IPS-18a (cell line): ENCODE results near the gene GSN.

Experiments used
- H3K27ac ChIP-seq: one replicate; pipeline ENCODE4 v1.5.1; 2013; ENCODE audit warnings: low read length
- H3K27me3 ChIP-seq: one replicate; pipeline ENCODE4 v1.6.1; 2013; ENCODE audit warnings: mild to moderate bottlenecking, low read length; ENCODE audit not compliant: control insufficient read depth, insufficient read depth
- H3K36me3 ChIP-seq: one replicate; pipeline ENCODE4 v1.6.1; 2013; ENCODE audit warnings: low read depth, low read length; ENCODE audit not compliant: control insufficient read depth
- H3K4me1 ChIP-seq: one replicate; pipeline ENCODE4 v1.6.1; 2013; ENCODE audit warnings: low read depth, low read length; ENCODE audit not compliant: control insufficient read depth
- H3K4me3 ChIP-seq: one replicate; pipeline ENCODE4 v1.5.1; 2013; ENCODE audit warnings: low read length
- H3K9ac ChIP-seq: one replicate; pipeline ENCODE4 v1.6.1; 2013; ENCODE audit warnings: mild to moderate bottlenecking, low read length, moderate library complexity
- H3K9me3 ChIP-seq: one replicate; pipeline ENCODE4 v1.6.1; 2013; ENCODE audit warnings: low read depth, low read length; ENCODE audit not compliant: control insufficient read depth

Gene GSN

GRCh38 chr9:121266906-121267650 lies 884 bp upstream of the GSN start:
- Histone ChIP-seq H3K27me3 (peaks cover 37% of the 10 kb centered on the region), H3K9ac (no peak overlapping the region), H3K36me3 (no peaks in the 10 kb centered on the region), H3K9me3 (no peaks in the 10 kb centered on the region), H3K27ac (no peak overlapping the region), H3K4me3 (peak overlapping the region; percentile 71), H3K4me1 (peaks cover 29% of the 10 kb centered on the region)

- no peaks in the 10 kb centered on the region for H3K36me3 ChIP-seq
- peak overlapping the region; percentile 48 for H3K9ac ChIP-seq
- no peak overlapping the region for H3K27ac ChIP-seq
- peaks cover 29% of the 10 kb centered on the region for H3K4me1 ChIP-seq
- no peaks in the 10 kb centered on the region for H3K9me3 ChIP-seq
- peak overlapping the region; percentile 71 for H3K4me3 ChIP-seq
- peaks cover 37% of the 10 kb centered on the region for H3K27me3 ChIP-seq
These were observed 562 bp downstream of the GSN start for GRCh38 chr9:121268598-121268850.

- peaks cover 29% of the 10 kb centered on the region for H3K4me1 ChIP-seq
- H3K9me3 ChIP-seq: no peaks in the 10 kb centered on the region
- peak overlapping the region; percentile 48 for H3K9ac ChIP-seq
- no peaks in the 10 kb centered on the region for H3K36me3 ChIP-seq
- H3K4me3 ChIP-seq: peak overlapping the region; percentile 71
- H3K27ac ChIP-seq: no peak overlapping the region
- peaks cover 37% of the 10 kb centered on the region for H3K27me3 ChIP-seq
These were observed 1.1 kb downstream of the GSN start for GRCh38 chr9:121268851-121269641.

- peaks cover 29% of the 10 kb centered on the region for H3K4me1 ChIP-seq
- peak overlapping the region; percentile 13 for H3K9ac ChIP-seq
- H3K36me3 ChIP-seq: no peaks in the 10 kb centered on the region
- peaks cover 37% of the 10 kb centered on the region for H3K27me3 ChIP-seq
- no peaks in the 10 kb centered on the region for H3K9me3 ChIP-seq
- H3K4me3 ChIP-seq: peak overlapping the region; percentile 71
- H3K27ac ChIP-seq: no peak overlapping the region
These were observed 1.8 kb downstream of the GSN start for GRCh38 chr9:121269642-121270254.

- H3K27me3 ChIP-seq: peaks cover 24% of the 10 kb centered on the region
- peaks cover 29% of the 10 kb centered on the region for H3K4me1 ChIP-seq
- H3K27ac ChIP-seq: no peak overlapping the region
- H3K9me3 ChIP-seq: no peaks in the 10 kb centered on the region
- no peak overlapping the region for H3K9ac ChIP-seq
- H3K36me3 ChIP-seq: no peaks in the 10 kb centered on the region
- no peak overlapping the region for H3K4me3 ChIP-seq
These were observed 3.7 kb downstream of the GSN start for GRCh38 chr9:121271368-121272341.

GRCh38 chr9:121272401-121272948 lies 4.5 kb downstream of the GSN start:
- no peak overlapping the region for H3K4me3 ChIP-seq
- H3K27ac ChIP-seq: no peak overlapping the region
- peaks cover 22% of the 10 kb centered on the region for H3K4me1 ChIP-seq
- H3K27me3 ChIP-seq: peaks cover 16% of the 10 kb centered on the region
- no peak overlapping the region for H3K9ac ChIP-seq
- H3K36me3 ChIP-seq: no peaks in the 10 kb centered on the region
- H3K9me3 ChIP-seq: no peaks in the 10 kb centered on the region

- Histone ChIP-seq H3K4me3 (no peak overlapping the region), H3K27me3 (peaks cover 15% of the 10 kb centered on the region), H3K27ac (no peak overlapping the region), H3K4me1 (peaks cover 21% of the 10 kb centered on the region), H3K9me3 (no peaks in the 10 kb centered on the region), H3K36me3 (no peaks in the 10 kb centered on the region), H3K9ac (no peak overlapping the region)
These were observed 5.3 kb downstream of the GSN start for GRCh38 chr9:121273064-121273775.

GRCh38 chr9:121274851-121275250 lies 6.9 kb downstream of the GSN start:
- Histone ChIP-seq H3K9ac (no peak overlapping the region), H3K9me3 (no peaks in the 10 kb centered on the region), H3K27ac (no peak overlapping the region), H3K36me3 (no peaks in the 10 kb centered on the region), H3K4me1 (peaks cover 10% of the 10 kb centered on the region), H3K27me3 (peaks cover 11% of the 10 kb centered on the region), H3K4me3 (no peak overlapping the region)

GRCh38 chr9:121275781-121276658 lies 8.1 kb downstream of the GSN start:
- Histone ChIP-seq H3K36me3 (no peaks in the 10 kb centered on the region), H3K27ac (no peak overlapping the region), H3K9ac (no peak overlapping the region), H3K9me3 (no peaks in the 10 kb centered on the region), H3K4me3 (no peak overlapping the region), H3K4me1 (peaks cover 7% of the 10 kb centered on the region), H3K27me3 (peaks cover 23% of the 10 kb centered on the region)

- Histone ChIP-seq H3K9ac (no peak overlapping the region), H3K9me3 (no peaks in the 10 kb centered on the region), H3K27me3 (peaks cover 33% of the 10 kb centered on the region), H3K4me1 (peaks cover 7% of the 10 kb centered on the region), H3K27ac (no peak overlapping the region), H3K36me3 (no peaks in the 10 kb centered on the region), H3K4me3 (no peak overlapping the region)
These were observed 9.1 kb downstream of the GSN start for GRCh38 chr9:121277026-121277425.
